Ramos (cell line): ENCODE results near the gene ARL16.

ENCODE experiments used
- in situ Hi-C: fragments of 300-500 bp; cut with MboI; formaldehyde crosslinking; loops from one replicate; pipeline ENCODE4 v1.14.3; 2022; ENCODE audit warnings: low sequenced_read_pairs; ENCODE audit not compliant: unreplicated experiment

The ARL16 gene

DNA sequence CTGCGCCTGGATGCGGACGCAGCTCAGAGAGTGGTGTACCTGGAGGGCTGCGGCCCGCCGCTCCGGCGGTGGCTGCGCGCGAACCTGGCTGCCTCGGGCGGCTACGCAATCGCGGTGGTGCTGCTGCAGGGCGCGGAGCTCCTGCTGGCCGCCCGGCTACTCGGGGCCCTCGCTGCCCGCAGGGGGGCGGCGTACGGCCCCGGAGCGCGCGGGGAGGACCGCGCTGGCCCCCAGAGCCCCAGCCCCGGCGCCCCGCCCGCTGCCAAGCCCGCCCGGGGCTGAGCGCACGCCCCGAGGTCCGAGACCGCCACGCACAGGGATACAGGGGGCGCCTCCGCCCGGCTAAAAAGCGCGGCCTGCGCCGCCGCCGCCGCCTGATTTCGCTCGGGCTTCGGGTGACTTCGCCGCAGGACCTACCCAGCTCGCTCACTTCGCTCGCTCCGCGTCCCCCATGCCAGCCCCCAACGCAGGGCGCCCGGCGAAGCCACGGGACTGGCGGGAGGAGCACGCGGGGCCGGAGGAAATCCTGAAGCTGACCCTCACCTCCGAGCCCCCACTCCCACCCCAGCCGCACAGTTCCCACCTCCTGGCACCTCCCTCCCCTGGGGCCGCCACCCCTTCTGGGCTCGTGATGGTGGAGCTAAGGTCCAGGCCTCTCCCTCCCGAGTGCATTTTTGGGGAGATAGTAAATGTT lies 35.4 kb downstream of the ARL16 start:
- in situ Hi-C loops: no loop called here

DNA sequence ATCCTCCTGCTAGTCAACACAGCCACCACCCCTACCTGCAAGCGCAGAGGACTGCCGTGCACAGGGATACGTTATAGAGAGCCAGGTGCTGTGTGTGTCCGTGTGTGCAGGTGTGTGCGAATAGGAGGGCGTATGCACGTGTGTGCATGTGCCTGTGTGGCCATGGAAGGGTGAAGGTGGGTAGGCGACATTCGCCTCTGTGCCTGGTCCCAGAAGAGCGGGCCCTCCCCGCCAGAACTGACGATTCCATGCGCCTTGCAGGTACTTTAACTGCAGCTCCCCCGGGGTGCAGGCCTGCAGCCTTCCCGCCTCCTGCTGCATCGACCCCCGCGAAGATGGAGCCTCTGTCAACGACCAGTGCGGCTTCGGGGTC lies 36.0 kb downstream of the ARL16 start:
- in situ Hi-C loops: no loop called here

DNA sequence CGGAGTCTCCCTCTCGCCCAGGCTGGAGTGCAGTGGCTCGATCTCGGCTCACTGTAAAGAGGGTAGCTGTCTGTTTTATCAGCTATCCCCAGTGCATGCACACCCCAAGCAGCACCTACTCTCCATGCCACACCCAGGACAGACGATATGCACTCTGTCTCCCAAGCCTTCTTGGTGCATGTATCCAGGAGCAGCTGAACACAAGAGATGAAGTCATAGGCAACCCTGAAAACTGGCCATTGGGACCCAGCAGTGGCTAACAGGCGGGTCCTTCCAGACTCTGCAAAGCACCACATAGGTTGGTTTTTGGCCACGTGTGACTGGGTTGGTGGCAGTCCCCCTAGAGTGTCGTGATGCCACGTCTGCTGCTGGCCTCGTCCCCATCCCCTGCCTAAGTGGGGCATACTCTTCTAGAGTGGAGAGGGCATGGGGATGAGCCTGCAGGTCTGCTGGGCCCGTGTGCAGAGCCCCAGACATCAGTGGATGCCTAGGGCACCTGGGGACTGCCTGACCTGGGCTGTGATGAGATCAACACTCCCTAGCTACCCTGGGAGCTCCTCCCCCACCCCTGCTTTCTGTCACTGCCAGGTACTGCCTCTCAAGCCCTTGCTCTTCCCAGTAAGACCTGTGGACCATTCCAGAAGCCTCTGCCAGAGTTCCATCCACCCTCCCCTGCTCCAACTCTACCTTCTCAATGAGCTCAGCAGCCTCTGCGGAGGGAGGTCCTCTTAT lies 36.6 kb downstream of the ARL16 start:
- in situ Hi-C loops: no loop called here

DNA sequence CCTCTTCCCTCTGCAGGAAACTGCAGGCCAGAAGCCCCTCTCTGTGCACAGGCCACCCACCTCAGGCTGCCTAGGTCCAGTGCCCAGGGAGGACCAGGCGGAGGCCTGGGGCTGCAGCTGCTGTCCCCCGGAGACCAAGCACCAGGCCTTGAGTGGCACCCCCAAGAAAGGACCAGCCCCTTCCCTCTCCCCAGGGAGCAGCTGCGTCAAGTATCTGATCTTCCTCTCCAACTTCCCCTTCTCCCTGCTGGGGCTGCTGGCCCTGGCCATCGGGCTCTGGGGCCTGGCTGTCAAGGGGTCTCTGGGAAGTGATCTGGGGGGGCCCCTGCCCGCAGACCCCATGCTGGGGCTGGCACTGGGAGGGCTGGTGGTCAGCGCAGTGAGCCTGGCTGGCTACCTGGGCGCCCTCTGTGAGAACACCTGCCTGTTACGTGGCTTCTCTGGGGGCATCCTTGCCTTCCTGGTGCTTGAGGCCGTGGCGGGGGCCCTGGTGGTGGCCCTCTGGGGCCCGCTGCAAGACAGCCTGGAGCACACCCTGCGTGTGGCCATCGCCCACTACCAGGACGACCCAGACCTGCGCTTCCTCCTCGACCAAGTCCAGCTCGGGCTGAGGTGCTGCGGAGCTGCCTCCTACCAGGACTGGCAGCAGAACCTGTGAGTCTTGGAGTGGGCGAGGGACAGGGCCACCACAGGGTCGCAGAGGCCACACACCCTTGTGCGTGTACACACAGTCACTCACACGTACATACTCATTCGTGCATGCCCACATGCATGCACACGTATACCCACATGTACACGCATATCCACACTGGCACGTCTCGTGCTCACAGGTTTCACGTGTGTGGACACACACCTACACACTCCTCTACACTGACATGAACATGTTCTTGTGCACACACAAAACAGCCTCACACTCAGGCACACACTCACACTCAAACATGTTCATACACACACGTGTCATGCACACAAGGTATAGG lies 38.3 kb downstream of the ARL16 start:
- in situ Hi-C loops: no loop called here

DNA sequence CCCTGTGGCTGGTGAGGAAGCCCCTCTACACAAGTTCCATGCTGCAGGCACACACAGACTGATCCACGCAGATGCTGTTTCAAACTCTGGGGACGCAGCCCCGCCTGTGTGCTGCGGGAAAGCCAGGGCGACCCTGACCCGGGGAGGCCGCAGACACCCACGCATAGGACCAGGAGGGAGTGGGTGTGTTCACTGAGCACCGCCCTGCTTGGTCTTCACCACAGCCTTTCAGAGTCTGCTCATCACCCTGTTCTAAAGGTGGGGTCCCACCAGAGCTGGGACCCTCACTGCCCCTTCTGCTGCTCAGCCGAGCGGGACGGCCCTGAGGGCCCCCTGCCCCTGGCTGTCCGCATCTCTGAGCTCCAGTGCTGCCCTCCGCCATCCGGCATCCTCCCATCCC lies 39.1 kb downstream of the ARL16 start:
- in situ Hi-C loops: no loop called here

DNA sequence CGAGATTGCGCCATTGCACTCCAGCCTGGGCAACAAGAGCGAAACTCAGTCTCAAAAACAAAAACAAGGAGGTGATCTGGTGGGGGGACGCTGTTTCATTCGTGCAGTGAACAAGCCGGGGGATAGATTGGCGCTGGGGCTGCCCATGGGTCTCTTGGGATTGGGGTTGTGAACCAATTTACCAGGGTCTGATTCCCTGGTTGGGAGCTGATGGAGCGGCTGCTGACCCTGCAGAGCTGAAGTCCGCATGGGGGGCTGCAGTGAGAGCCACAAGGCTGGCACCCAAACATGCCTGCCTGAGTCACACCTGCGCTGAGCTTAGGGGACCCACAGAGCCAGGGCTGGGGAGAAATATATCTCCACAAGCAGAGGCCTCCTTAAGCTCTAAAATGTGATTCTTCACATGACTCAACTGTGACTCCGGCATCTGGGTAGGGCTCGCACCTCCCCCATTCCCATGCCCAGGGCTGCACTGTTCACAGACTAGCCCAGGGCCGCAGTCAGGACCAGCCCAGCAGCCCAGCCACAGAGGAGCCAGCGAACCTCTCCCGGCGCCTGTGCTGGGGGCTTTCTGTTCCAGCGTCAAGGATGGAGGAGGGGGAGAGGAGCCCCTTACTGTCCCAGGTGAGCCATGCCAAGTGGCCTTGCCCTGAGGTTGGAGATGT lies 41.6 kb downstream of the ARL16 start:
- in situ Hi-C loops: no loop called here

DNA sequence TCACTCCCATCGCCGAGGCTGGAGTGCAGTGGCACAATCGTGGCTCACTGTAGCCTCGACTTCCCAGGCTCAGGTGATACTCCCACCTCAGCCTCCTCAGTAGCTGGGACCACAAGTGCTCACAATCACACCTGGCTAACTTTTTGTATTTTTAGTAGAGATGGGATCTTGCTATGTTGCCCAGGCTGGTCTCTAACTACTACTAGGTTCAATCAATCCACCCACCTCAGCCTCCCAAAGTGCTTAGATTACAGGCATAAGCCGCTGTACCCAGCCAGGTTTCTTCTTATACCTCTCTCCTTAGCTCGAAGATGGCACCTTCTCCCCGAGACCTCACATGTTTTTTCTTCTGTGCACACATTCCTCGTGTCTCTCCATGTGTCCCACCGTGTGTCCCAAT lies 43.6 kb downstream of the ARL16 start:
- in situ Hi-C loops: no loop called here

DNA sequence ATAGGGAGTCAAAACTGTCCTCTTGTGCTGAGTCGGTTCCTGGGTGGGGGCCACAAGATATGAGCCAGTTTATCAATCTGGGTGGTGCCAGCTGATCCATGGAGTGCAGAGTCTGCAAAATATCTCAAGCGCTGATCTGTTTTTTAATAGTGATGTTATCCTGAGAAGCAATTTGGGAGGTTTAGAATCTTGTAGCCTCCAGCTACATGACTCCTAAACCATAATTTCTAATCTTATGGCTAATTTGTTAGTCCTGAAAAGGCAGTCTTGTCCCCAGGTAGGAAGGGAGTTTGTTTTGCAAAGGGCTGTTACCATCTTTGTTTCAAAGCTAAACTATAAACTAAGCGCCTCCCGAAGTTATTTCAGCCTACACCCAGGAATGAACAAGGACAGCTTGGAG lies 44.9 kb downstream of the ARL16 start:
- in situ Hi-C loops: no loop called here

DNA sequence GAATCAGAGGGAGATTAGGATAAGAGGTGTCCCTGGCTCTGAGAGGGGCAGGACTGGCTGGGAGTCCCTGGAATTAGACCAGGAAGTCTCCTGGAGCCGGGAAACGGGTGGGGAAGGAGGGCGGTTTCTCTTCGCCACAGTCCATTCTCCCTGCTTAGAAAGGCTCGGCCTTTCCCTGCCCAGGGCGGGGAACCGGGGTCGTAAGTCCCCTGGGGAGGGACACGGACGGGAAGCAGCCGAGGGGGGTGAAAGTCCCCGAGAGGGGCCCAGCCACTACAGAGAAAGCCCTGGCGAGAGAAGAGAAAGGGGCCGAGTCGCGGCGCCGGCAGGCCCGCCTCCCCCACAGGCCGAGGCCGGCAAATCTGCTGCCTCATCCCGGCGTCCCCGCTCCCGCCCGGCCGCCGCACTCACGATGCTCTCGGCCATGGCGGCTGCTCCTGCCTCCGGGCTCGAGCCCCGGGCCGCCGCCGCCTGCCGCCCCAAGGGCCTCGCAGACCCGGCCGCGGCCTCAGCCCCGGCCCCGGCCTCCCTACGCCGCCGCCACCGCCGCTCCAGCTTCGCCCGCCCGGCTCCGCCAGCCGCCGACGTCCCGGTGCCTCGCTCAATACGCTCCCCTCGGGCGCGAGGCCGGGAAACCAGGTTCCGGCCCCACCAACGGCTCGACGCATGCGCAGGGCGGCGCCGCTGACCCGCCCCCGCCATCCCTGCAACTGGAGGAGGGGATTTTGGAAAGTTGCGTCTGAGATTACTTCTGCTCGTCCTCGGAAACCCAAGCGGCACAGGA lies 46.9 kb downstream of the ARL16 start, which contains the start of the genes NPLOC4 and TSPAN10:
Gene NPLOC4 (minus strand): TSS at position 608 of the 784 bp plus-strand sequence. CDS start 182 bp downstream, at position 426.
Gene TSPAN10 (plus strand): TSS at position 692 of the 784 bp plus-strand sequence. CDS start 5,217 bp downstream, outside the sequence.
- in situ Hi-C loops: no loop called here

DNA sequence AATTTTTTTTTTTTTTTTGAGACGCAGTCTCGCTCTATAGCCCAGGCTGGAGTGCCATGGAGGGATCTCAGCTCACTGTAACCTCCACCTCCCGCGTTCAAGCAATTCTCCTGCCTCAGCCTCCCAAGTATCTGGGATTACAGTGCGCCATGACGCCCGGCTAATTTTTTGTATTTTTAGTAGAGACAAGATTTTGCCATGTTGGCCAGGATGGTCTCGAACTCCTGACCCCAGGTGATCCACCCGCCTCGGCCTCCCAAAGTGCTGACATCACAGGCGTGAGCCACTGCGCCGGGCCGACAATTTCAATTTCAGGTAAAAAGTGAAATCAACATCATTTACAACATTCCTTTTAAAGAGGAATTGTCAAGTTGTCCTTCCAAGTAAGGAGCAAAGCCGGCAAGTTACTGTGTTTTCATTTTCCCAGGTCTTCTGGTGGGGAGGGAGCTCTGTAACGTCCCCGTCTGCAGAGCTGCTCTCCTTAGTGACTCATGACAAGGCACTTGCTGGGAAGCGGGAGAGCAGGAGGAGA lies 47.6 kb downstream of the ARL16 start:
- in situ Hi-C loops: no loop called here

DNA sequence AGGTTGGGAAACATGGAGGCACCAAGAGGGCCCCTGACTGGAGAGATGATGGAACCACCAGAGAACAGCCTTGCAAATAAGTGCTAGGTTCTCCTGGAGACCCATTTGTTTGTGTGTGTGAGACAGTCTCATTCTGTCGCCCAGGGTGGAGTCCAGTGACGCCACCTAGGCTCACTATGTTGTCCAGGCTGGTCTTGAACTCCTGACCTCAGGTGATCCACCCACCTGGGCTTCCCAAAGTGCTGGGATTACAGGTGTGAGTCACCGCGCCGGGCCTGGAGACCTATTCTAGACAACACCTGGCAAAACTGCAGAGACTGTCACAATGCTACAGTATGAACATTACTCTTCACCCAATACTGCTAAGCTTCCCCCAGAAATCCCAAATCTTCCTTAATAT lies 48.2 kb downstream of the ARL16 start:
- in situ Hi-C loops: no loop called here

DNA sequence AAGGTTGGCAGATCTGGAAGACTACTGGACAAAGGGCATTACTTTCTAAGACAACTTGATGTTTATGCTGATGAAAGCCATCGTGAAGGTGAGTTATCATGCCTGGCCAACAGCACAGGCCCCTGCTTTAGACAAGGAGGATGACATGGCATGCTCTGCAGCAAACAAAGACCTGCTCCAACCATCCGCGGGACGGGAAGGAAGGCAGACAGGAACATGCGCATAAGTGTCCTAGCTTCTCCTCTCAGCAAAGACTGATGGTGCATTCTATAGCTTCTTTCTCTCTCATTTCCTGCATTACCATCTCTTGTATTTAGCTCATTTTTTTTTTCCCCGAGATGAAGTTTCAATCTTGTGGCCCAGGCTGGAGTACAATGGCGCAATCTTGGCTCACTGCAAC lies 52.1 kb downstream of the ARL16 start:
- in situ Hi-C loops: no loop called here
